ENCODE data around the gene HPX.
A peak's percentile ranks its signal among the peaks of the same experiment; 100 is the strongest.

HPX gene

GRCh38 chr11:6427516-6427915 lies 13.3 kb downstream of the HPX start:
- H3K27me3 ChIP-seq (replicated peaks; ENCODE audit: control insufficient read depth, insufficient read depth, low read length) = no peaks in the 10 kb centered on the region; the same call in 1 of the 2 replicates

DNA sequence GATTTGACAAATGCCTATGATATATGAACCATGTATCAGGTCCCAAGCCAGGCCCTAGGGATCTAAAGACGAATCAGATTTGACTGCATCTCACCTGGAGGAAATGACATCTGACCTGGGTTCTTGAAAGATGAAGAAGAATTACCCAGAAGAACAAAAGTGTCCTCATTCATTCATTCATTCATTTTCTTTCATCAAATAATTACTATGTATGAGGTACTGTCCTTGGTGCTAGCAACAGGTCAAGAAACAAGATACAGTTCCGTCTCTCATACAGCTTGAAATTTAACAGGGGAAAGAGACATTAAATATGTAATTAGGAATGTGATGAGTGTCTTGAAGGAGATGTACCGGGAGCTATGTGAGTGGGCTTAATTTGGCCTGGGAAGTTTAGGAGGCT lies 20.1 kb downstream of the HPX start:
- TF ChIP-seq, protein P1, sequence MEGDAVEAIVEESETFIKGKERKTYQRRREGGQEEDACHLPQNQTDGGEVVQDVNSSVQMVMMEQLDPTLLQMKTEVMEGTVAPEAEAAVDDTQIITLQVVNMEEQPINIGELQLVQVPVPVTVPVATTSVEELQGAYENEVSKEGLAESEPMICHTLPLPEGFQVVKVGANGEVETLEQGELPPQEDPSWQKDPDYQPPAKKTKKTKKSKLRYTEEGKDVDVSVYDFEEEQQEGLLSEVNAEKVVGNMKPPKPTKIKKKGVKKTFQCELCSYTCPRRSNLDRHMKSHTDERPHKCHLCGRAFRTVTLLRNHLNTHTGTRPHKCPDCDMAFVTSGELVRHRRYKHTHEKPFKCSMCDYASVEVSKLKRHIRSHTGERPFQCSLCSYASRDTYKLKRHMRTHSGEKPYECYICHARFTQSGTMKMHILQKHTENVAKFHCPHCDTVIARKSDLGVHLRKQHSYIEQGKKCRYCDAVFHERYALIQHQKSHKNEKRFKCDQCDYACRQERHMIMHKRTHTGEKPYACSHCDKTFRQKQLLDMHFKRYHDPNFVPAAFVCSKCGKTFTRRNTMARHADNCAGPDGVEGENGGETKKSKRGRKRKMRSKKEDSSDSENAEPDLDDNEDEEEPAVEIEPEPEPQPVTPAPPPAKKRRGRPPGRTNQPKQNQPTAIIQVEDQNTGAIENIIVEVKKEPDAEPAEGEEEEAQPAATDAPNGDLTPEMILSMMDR (IDR thresholded peaks at IDR 0.05; ENCODE audit: insufficient read depth, low read length, poor library complexity, severe bottlenecking) = no peak
- H3K4me3 ChIP-seq (replicated peaks; ENCODE audit: low read depth, low read length) = no peak overlapping the region

More at GRCh38 chr11:6427516-6427915, 13.3 kb downstream of the HPX start:
- DNase-seq (ENCODE audit: extremely low read depth, insufficient read length) = no peak
- Histone ChIP-seq H3K36me3 (ENCODE audit: control insufficient read depth, insufficient read depth, low read length) (no peaks in the 10 kb centered on the region), H3K4me3 (replicated peaks; ENCODE audit: low read depth, low read length) (no peak overlapping the region)
- TF ChIP-seq, protein P1 (IDR thresholded peaks at IDR 0.05; ENCODE audit: insufficient read depth, low read length, poor library complexity, severe bottlenecking) = no peak

GRCh38 chr11:6419009-6419631 lies 21.7 kb downstream of the HPX start, which contains the start of gene APBB1:
TSS of gene APBB1 (minus strand) at chr11:6419094. CDS start at chr11:6411347, 7,747 bp downstream.
- peak; percentile 66 for DNase-seq (ENCODE audit: extremely low read depth, insufficient read length)
- TF ChIP-seq, protein P1 (IDR thresholded peaks at IDR 0.05; ENCODE audit: insufficient read depth, low read length, poor library complexity, severe bottlenecking) = no peak
- peaks cover 2% of the 10 kb centered on the region for H3K27me3 ChIP-seq (replicated peaks; ENCODE audit: control insufficient read depth, insufficient read depth, low read length)
- H3K36me3 ChIP-seq (ENCODE audit: control insufficient read depth, insufficient read depth, low read length) = no peaks in the 10 kb centered on the region
- peak within 1 kb of the TSS; percentile 67 for H3K4me3 ChIP-seq (replicated peaks; ENCODE audit: low read depth, low read length)

More for the DNA sequence above, 20.1 kb downstream of the HPX start:
- DNase-seq (ENCODE audit: extremely low read depth, insufficient read length) = no peak
- no peaks in the 10 kb centered on the region for H3K36me3 ChIP-seq (ENCODE audit: control insufficient read depth, insufficient read depth, low read length)
- peaks cover 2% of the 10 kb centered on the region for H3K27me3 ChIP-seq (replicated peaks; ENCODE audit: control insufficient read depth, insufficient read depth, low read length)

DNA sequence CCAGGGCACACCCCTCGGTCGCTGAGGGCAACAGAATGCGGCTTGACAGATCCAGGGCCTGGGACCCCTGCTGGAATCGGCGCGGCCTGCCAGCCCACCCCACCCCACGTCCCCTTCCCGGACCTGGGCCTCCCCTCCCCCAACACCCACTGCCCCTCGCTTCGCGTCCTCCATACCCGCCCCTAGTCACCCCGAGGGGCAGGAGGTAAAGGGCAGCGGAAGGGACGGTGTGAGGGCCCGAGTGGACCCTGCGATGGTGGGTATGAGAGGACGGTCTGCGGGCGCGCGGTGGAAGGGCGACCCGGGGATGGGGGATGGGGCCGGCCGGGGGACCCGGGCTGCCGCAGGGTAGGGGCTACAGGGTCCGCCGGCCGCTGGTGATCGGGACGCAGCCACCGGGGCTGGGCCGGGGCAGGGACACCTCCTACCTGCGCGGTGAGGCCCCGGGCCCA lies 22.2 kb downstream of the HPX start:
- peaks cover 2% of the 10 kb centered on the region for H3K27me3 ChIP-seq (replicated peaks; ENCODE audit: control insufficient read depth, insufficient read depth, low read length)
- no peaks in the 10 kb centered on the region for H3K36me3 ChIP-seq (ENCODE audit: control insufficient read depth, insufficient read depth, low read length)
- TF ChIP-seq, protein P1 (IDR thresholded peaks at IDR 0.05; ENCODE audit: insufficient read depth, low read length, poor library complexity, severe bottlenecking) = no peak
- H3K4me3 ChIP-seq (replicated peaks; ENCODE audit: low read depth, low read length) = peak overlapping the region; percentile 67
- DNase-seq (ENCODE audit: extremely low read depth, insufficient read length) = no peak

- no peak overlapping the region for H3K4me3 ChIP-seq (replicated peaks; ENCODE audit: low read depth, low read length)
- no peaks in the 10 kb centered on the region for H3K36me3 ChIP-seq (ENCODE audit: control insufficient read depth, insufficient read depth, low read length)
- peaks cover 2% of the 10 kb centered on the region for H3K27me3 ChIP-seq (replicated peaks; ENCODE audit: control insufficient read depth, insufficient read depth, low read length)
- DNase-seq (ENCODE audit: extremely low read depth, insufficient read length) = no peak
- TF ChIP-seq, protein P1 (IDR thresholded peaks at IDR 0.05; ENCODE audit: insufficient read depth, low read length, poor library complexity, severe bottlenecking) = no peak
Measured at GRCh38 chr11:6417907-6418556, 22.8 kb downstream of the HPX start.

All from GM06990 (cell line).